Chondrocyte (in vitro differentiated cells): ENCODE measurements around the gene SELENOO. TPM values are rescaled to one million over a fixed set of nuclear protein-coding genes. Genes with fewer than 3 reads are reported as not detected.

Source experiments
- DNase-seq: peaks from one replicate; pipeline ENCODE4 v3.0.0; 2021; ENCODE audit warnings: mixed read lengths, low spot score
- H3K27ac Mint-ChIP-seq: one replicate; pipeline ENCODE4 v1.8.0; 2021; ENCODE audit warnings: mild to moderate bottlenecking, moderate library complexity, mixed read lengths; ENCODE audit not compliant: unreplicated experiment
- H3K27me3 Mint-ChIP-seq: 2 replicates; pipeline ENCODE4 v1.8.0; 2021; ENCODE audit warnings: low read depth, mixed read lengths
- H3K36me3 Mint-ChIP-seq: 2 replicates; pipeline ENCODE4 v1.8.0; 2021; ENCODE audit warnings: low read depth, mixed read lengths
- H3K4me1 Mint-ChIP-seq: 2 replicates; pipeline ENCODE4 v1.8.0; 2021; ENCODE audit warnings: low read depth, mild to moderate bottlenecking, mixed read lengths
- H3K4me3 Mint-ChIP-seq: one replicate; pipeline ENCODE4 v1.8.0; 2021; ENCODE audit warnings: mild to moderate bottlenecking, moderate library complexity, mixed read lengths; ENCODE audit not compliant: unreplicated experiment
- H3K9me3 Mint-ChIP-seq: 2 replicates; pipeline ENCODE4 v1.8.0; 2021; ENCODE audit warnings: low read depth, mixed read lengths
- CTCF ChIP-seq: fragments of 200-600 bp; sonication (generic); IDR thresholded peaks from 2 replicates; pipeline ENCODE4 v1.5.0; 2021; ENCODE audit warnings: antibody characterized with exemption, mild to moderate bottlenecking, moderate library complexity
- total RNA-seq: library from RNA; stranded (reverse); gene quantifications from 3 replicates; pipeline ENCODE4 v1.2.1, GENCODE V29; 2021

SELENOO gene
- total RNA-seq, 1 donor from 2014 or later, result 17.1 TPM

- Mint-ChIP-seq H3K27me3 (peaks cover 6% of the 10 kb centered on the region), H3K9me3 (no peaks in the 10 kb centered on the region), H3K4me1 (peaks cover 7% of the 10 kb centered on the region), H3K36me3 (no peaks in the 10 kb centered on the region), H3K4me3 (peak overlapping the region; percentile 68), H3K27ac (no peak overlapping the region)
- no peak for DNase-seq
- TF ChIP-seq CTCF, result no peak
Measured at GRCh38 chr22:50171319-50171964, 29.4 kb upstream of the SELENOO start.

GRCh38 chr22:50171965-50172421 is 28.8 kb upstream of the SELENOO start:
- DNase-seq, result no peak
- no peak overlapping the region for H3K27ac Mint-ChIP-seq
- H3K4me3 Mint-ChIP-seq, result no peak overlapping the region
- peaks cover 6% of the 10 kb centered on the region for H3K27me3 Mint-ChIP-seq
- TF ChIP-seq CTCF, result no peak
- H3K4me1 Mint-ChIP-seq, result peaks cover 7% of the 10 kb centered on the region
- no peaks in the 10 kb centered on the region for H3K9me3 Mint-ChIP-seq
- H3K36me3 Mint-ChIP-seq, result no peaks in the 10 kb centered on the region

GRCh38 chr22:50173311-50173982 is 27.4 kb upstream of the SELENOO start:
- no peak for TF ChIP-seq CTCF
- H3K9me3 Mint-ChIP-seq, result no peaks in the 10 kb centered on the region
- peaks cover 7% of the 10 kb centered on the region for H3K4me1 Mint-ChIP-seq
- H3K27me3 Mint-ChIP-seq, result peaks cover 3% of the 10 kb centered on the region
- peaks cover 2% of the 10 kb centered on the region for H3K36me3 Mint-ChIP-seq
- H3K4me3 Mint-ChIP-seq, result no peak overlapping the region
- no peak overlapping the region for H3K27ac Mint-ChIP-seq
- no peak for DNase-seq

- no peak overlapping the region for H3K27ac Mint-ChIP-seq
Measured at GRCh38 chr22:50173983-50174355, 26.8 kb upstream of the SELENOO start.

More at GRCh38 chr22:50173983-50174355, 26.8 kb upstream of the SELENOO start:
- Mint-ChIP-seq H3K36me3 (peaks cover 2% of the 10 kb centered on the region), H3K9me3 (no peaks in the 10 kb centered on the region), H3K4me1 (peaks cover 7% of the 10 kb centered on the region), H3K4me3 (no peak overlapping the region), H3K27me3 (peaks cover under 1% of the 10 kb centered on the region)
- no peak for DNase-seq
- no peak for TF ChIP-seq CTCF
